HL-60 (cell line): ENCODE results near the gene KIAA0232.

Experiments used
- TF ChIP-seq, protein P1 (sequence below): IDR thresholded peaks from one replicate; pipeline ENCODE4 v1.5.1; 2011; ENCODE audit warnings: low read length, control low read depth, inconsistent platforms; ENCODE audit not compliant: insufficient read depth
- TF ChIP-seq, protein P2 (sequence below): IDR thresholded peaks from 2 replicates; pipeline ENCODE4 v1.6.1; 2012; ENCODE audit warnings: low read depth; ENCODE audit not compliant: insufficient replicate concordance

DNA sequence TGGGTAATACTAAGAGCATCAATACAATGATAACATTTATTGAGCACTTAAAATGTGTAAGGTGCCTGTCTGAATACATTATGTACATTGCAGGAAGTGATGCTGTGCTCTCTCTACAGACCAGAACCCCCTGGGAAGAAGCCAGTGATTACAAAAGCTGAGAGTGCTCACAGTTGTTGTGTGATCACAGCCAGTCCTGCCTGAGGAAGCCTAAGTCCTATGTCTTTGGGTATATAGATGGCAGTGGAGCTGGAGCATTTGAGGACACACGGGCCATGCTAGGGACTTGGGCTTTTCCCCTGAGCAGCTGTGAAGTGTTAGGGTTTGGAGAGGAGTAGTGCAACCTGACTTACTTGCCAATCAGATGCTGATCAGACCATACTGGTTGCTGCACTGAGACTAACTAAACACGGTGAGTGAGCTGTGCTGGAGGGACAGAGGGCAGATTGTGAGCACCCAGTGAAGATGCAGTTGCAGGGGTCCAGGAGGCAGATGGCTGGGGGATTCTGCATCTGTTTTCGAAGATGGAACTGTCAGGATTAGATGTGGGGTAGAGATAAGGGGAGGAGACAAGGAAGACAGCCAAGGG, 66.3 kb downstream of the KIAA0232 start:
- TF ChIP-seq, protein P1, sequence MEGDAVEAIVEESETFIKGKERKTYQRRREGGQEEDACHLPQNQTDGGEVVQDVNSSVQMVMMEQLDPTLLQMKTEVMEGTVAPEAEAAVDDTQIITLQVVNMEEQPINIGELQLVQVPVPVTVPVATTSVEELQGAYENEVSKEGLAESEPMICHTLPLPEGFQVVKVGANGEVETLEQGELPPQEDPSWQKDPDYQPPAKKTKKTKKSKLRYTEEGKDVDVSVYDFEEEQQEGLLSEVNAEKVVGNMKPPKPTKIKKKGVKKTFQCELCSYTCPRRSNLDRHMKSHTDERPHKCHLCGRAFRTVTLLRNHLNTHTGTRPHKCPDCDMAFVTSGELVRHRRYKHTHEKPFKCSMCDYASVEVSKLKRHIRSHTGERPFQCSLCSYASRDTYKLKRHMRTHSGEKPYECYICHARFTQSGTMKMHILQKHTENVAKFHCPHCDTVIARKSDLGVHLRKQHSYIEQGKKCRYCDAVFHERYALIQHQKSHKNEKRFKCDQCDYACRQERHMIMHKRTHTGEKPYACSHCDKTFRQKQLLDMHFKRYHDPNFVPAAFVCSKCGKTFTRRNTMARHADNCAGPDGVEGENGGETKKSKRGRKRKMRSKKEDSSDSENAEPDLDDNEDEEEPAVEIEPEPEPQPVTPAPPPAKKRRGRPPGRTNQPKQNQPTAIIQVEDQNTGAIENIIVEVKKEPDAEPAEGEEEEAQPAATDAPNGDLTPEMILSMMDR = no peak
- TF ChIP-seq, protein P2, sequence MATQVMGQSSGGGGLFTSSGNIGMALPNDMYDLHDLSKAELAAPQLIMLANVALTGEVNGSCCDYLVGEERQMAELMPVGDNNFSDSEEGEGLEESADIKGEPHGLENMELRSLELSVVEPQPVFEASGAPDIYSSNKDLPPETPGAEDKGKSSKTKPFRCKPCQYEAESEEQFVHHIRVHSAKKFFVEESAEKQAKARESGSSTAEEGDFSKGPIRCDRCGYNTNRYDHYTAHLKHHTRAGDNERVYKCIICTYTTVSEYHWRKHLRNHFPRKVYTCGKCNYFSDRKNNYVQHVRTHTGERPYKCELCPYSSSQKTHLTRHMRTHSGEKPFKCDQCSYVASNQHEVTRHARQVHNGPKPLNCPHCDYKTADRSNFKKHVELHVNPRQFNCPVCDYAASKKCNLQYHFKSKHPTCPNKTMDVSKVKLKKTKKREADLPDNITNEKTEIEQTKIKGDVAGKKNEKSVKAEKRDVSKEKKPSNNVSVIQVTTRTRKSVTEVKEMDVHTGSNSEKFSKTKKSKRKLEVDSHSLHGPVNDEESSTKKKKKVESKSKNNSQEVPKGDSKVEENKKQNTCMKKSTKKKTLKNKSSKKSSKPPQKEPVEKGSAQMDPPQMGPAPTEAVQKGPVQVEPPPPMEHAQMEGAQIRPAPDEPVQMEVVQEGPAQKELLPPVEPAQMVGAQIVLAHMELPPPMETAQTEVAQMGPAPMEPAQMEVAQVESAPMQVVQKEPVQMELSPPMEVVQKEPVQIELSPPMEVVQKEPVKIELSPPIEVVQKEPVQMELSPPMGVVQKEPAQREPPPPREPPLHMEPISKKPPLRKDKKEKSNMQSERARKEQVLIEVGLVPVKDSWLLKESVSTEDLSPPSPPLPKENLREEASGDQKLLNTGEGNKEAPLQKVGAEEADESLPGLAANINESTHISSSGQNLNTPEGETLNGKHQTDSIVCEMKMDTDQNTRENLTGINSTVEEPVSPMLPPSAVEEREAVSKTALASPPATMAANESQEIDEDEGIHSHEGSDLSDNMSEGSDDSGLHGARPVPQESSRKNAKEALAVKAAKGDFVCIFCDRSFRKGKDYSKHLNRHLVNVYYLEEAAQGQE = no peak
